K562 (cell line): Measurements from ENCODE around the gene CUEDC2. TPM values are rescaled to one million over a fixed set of nuclear protein-coding genes. Genes with fewer than 3 reads are reported as not detected.

Source experiments
- ATAC-seq: fragments of 200-7000 bp; cut with Tn5 transposase; 3 replicates; pipeline ENCODE4 v1.9.1; 2020; ENCODE audit warnings: moderate library complexity
- BruUV-seq: library from RNA; stranded (reverse); fragments of 400-500 nt; replicated peaks from 2 replicates; lab custom pipeline; 2021; lab: Mats Ljungman, UMichigan
- CTCF ChIA-PET: fragments of 300-600 bp; formaldehyde crosslinking; extraction: SDS; loops from one replicate; lab custom pipeline; 2021; ENCODE audit warnings: low intra/inter-chr PET ratio; lab: Yijun Ruan, JAX
- POLR2A ChIA-PET: fragments of 300-600, 350-650 bp; sonication (Branson Sonifier 250); formaldehyde crosslinking; extraction: SDS; loops from one replicate; lab custom pipeline; 2021; ENCODE audit warnings: antibody characterized with exemption, inconsistent platforms; lab: Yijun Ruan, JAX
- DNase-seq, 4 experiments: peaks; one replicate each; pipeline versions ENCODE4 v3.0.0 to v3.0.0-alpha.2; 2011 to 2018; ENCODE audit warnings: low spot score in 3 of 4, mixed read lengths in 3 of 4; ENCODE audit errors: extremely low read depth in 1 of 4
- FAIRE-seq: peaks from 2 replicates; lab custom pipeline; 2011; peaks lifted over from hg19 to GRCh38; lab: Jason Lieb, UNC
- H2AFZ ChIP-seq: 2 replicates; pipeline ENCODE4 v1.6.0; 2011; ENCODE audit warnings: low read depth, low read length, control low read depth, inconsistent platforms
- H3K27ac ChIP-seq: fragments of 200-600 bp; 3 replicates; pipeline ENCODE4 v1.8.0; 2011; ENCODE audit warnings: low read depth, mild to moderate bottlenecking, control low read depth, inconsistent platforms, low read length, moderate library complexity, mixed read lengths; ENCODE audit errors: extremely low read depth
- H3K27me3 ChIP-seq, 2 experiments: fragments of 300-600 bp in 1 of 2; 2 replicates in 1 of 2; 3 replicates in 1 of 2; pipeline versions ENCODE4 v1.6.0 to v1.8.0; 2011; ENCODE audit warnings: inconsistent platforms in 2 of 2, low read length in 2 of 2, mild to moderate bottlenecking in 1 of 2, mixed read lengths in 1 of 2, moderate library complexity in 1 of 2; ENCODE audit not compliant: control insufficient read depth in 2 of 2, insufficient read depth in 2 of 2
- H3K36me3 ChIP-seq: fragments of 300-600 bp; 3 replicates; pipeline ENCODE4 v1.8.0; 2011; ENCODE audit warnings: mild to moderate bottlenecking, low read length, inconsistent platforms; ENCODE audit not compliant: control insufficient read depth, insufficient read depth
- H3K4me1 ChIP-seq, 2 experiments: fragments of 200-600 bp in 1 of 2; replicated peaks in 1 of 2; 2 replicates in 1 of 2; 3 replicates in 1 of 2; pipeline versions ENCODE4 v1.5.1 to v1.8.0; 2011; ENCODE audit warnings: inconsistent platforms in 2 of 2, low read length in 2 of 2, mild to moderate bottlenecking in 1 of 2, mixed read lengths in 1 of 2, moderate library complexity in 1 of 2; ENCODE audit not compliant: control insufficient read depth in 2 of 2, insufficient read depth in 2 of 2
- H3K4me2 ChIP-seq: 2 replicates; pipeline ENCODE4 v1.6.1; 2011; ENCODE audit warnings: low read length, control low read depth, inconsistent platforms, mixed read lengths; ENCODE audit not compliant: insufficient read depth
- H3K4me3 ChIP-seq: fragments of 200-600 bp; sonication (generic), shearing (Covaris generic); 2 replicates; pipeline ENCODE4 v1.5.1; 2016; ENCODE audit warnings: control low read depth, inconsistent platforms
- H3K79me2 ChIP-seq: fragments of 200-600 bp; 3 replicates; pipeline ENCODE4 v1.8.0; 2011; ENCODE audit warnings: low read length, inconsistent platforms; ENCODE audit not compliant: control insufficient read depth, insufficient read depth
- H3K9ac ChIP-seq, 2 experiments: 2 replicates each; pipeline versions ENCODE4 v1.6.0 to v1.6.1; 2011; ENCODE audit warnings: low read depth in 2 of 2, low read length in 2 of 2, control low read depth in 1 of 2, inconsistent platforms in 1 of 2, mild to moderate bottlenecking in 1 of 2, mixed read lengths in 1 of 2; ENCODE audit not compliant: insufficient read depth in 1 of 2
- H3K9me1 ChIP-seq: one replicate; pipeline ENCODE4 v1.6.0; 2011; ENCODE audit warnings: inconsistent platforms, mild to moderate bottlenecking, low read length, moderate library complexity; ENCODE audit not compliant: control insufficient read depth, insufficient read depth
- H3K9me3 ChIP-seq: replicated peaks from 2 replicates; pipeline ENCODE4 v1.5.1; 2011; ENCODE audit warnings: low read depth, low read length, inconsistent platforms; ENCODE audit not compliant: control insufficient read depth, insufficient read depth
- H4K20me1 ChIP-seq: replicated peaks from 2 replicates; pipeline ENCODE4 v1.6.1; 2011; ENCODE audit warnings: low read length, inconsistent platforms, mixed read lengths; ENCODE audit not compliant: control insufficient read depth, insufficient read depth
- ATF2 ChIP-seq: sonication (generic); formaldehyde crosslinking; IDR thresholded peaks from 2 replicates; pipeline ENCODE4 v1.8.1; 2022; ENCODE audit warnings: missing genetic modification reagents
- CC2D1A ChIP-seq: fragments of 450-650 bp; IDR thresholded peaks from 2 replicates; pipeline ENCODE4 v1.6.1; 2017; ENCODE audit warnings: mild to moderate bottlenecking
- CCAR2 ChIP-seq: fragments of 200-400 bp; formaldehyde crosslinking; IDR thresholded peaks from 2 replicates; pipeline ENCODE4 v1.6.1; 2017; ENCODE audit warnings: mild to moderate bottlenecking, low read depth, low read length
- CEBPB ChIP-seq: fragments of 450-650 bp; IDR thresholded peaks from 2 replicates; pipeline ENCODE4 v1.6.1; 2016; ENCODE audit warnings: missing genetic modification characterization, missing compliant biosample characterization
- CREM ChIP-seq: IDR thresholded peaks from 2 replicates; pipeline ENCODE4 v1.6.1; 2014; ENCODE audit warnings: antibody characterized with exemption, low read depth
- ETV6 ChIP-seq, 3 experiments: fragments of 150-350 bp in 1 of 3; sonication (generic) in 1 of 3; formaldehyde crosslinking in 1 of 3; IDR thresholded peaks; 2 replicates each; pipeline versions ENCODE4 v1.6.1 to v1.8.0; 2014 to 2022; ENCODE audit warnings: borderline replicate concordance in 2 of 3, low read depth in 2 of 3, antibody characterized with exemption in 1 of 3, low read length in 1 of 3, mild to moderate bottlenecking in 1 of 3, missing genetic modification reagents in 1 of 3
- JUND ChIP-seq, 2 experiments: IDR thresholded peaks; 2 replicates in 1 of 2; 3 replicates in 1 of 2; pipeline ENCODE4 v1.6.1; 2011; ENCODE audit warnings: borderline replicate concordance in 2 of 2, low read depth in 2 of 2, low read length in 2 of 2, improper control_type of control experiment in 1 of 2, missing biosample characterization in 1 of 2, missing genetic modification characterization in 1 of 2, missing genetic modification reagents in 1 of 2
- PATZ1 ChIP-seq: fragments of 250-450 bp; sonication (Bioruptor Pico); IDR thresholded peaks from 2 replicates; pipeline ENCODE4 v1.5.0; 2020; ENCODE audit warnings: mild to moderate bottlenecking, borderline replicate concordance
- PRDM10 ChIP-seq: fragments of 450-650 bp; IDR thresholded peaks from 2 replicates; pipeline ENCODE4 v1.6.1; 2018; ENCODE audit not compliant: partially characterized antibody
- SRSF7 ChIP-seq: fragments of 200-400 bp; formaldehyde crosslinking; optimal IDR thresholded peaks from 2 replicates; pipeline ENCODE3; 2017; ENCODE audit warnings: mild to moderate bottlenecking, low read depth, low read length
- USF1 ChIP-seq: sonication (generic); formaldehyde crosslinking; IDR thresholded peaks from 2 replicates; pipeline ENCODE4 v1.9.0; 2022; ENCODE audit warnings: mild to moderate bottlenecking, missing genetic modification reagents
- WGBS: fragments of 100-300 bp; shearing (Covaris generic); methylation state at CpG from one replicate; pipeline ENCODE4 v1.1.6; 2016; ENCODE audit warnings: low coverage, mixed read lengths; ENCODE audit not compliant: insufficient coverage; ENCODE audit errors: missing lambda C conversion rate; 5-methylcytosine and 5-hydroxymethylcytosine counted together
- in situ Hi-C: fragments of 300-500 bp; cut with MboI; formaldehyde crosslinking; loops from 4 replicates; pipeline ENCODE4 v1.15.0; 2018; ENCODE audit warnings: inconsistent platforms, mixed read lengths
- intact Hi-C: fragments of 100-400 bp; cut with micrococcal nuclease; formaldehyde crosslinking; loops from 2 replicates; pipeline ENCODE4 v1.14.2; 2022
- polyA plus RNA-seq, 8 experiments: library from polyadenylated mRNA; depleted of rRNA in 4 of 8; stranded (reverse) in 5 of 8; unstranded in 3 of 8; fragments of >200 nt; fragmentation: Nextera tagmentation in 2 of 8; fragmentation: Illumina TruSeq in 1 of 8; extraction: Ambion mirVana in 2 of 8; extraction: Trizol in 1 of 8; gene quantifications; 2 replicates each; pipeline versions ENCODE4 v1.2.1 to v1.2.3, GENCODE V29; 2011 to 2014; ENCODE audit warnings: inconsistent platforms in 1 of 8, missing spikeins in 1 of 8
- total RNA-seq, 7 experiments: library from RNA; depleted of rRNA in 6 of 7; stranded (reverse); fragments of >200 nt in 6 of 7; fragmentation: Illumina TruSeq in 2 of 7; extraction: Trizol in 2 of 7; gene quantifications; 2 replicates each; pipeline versions ENCODE4 v1.2.1 to v1.2.3, GENCODE V29; 2011 to 2021; ENCODE audit warnings: low replicate concordance in 1 of 7

Gene CUEDC2
- total and polyA plus RNA-seq, 9 of the 15 experiments (the other 6 are each of a cell fraction or from before 2014, with no cell fraction given), result 8.5 to 48.9 (median 27.4) TPM

DNA sequence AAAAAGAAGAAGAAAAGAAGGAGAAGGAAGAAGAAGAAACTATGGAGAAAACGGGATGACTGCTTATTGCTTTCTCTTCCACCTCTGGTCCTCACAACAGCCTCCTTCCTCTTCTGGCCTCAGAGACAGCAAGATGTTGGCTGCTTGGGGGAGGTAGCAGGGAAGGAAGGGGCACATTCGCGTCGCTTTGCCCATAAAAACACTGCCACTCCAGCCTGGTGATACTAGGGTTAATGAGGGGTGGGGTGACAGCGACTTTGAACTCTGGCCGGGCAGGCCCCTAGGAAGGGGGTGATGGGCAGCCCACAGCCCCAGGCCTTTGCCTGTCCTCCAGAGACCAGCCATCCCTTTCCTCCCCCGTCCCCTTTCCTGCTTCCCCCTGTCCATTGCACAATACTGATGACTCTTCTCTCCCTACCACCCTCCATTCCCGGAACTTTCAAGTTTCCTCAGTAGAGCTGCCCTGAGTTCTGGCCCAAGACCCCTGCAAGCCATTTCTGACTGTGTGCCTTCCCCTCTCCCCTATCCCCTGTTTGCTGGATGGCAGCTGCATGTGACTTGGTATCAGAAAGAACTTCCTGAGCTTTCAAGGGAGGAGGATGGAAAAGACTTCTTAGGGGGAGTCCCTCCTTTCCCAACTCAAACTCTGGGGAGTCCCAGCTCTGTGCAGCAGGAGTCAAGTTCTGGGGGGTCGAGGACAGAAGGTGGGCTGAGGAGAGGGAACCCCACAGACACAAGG is 2.2 kb upstream of the CUEDC2 start:
- intact Hi-C loops, result no loop called here
- BruUV-seq, result no TSS peak
- Histone ChIP-seq H3K27ac (peak overlapping the region; percentile 88), H4K20me1 (peaks cover 4% of the 10 kb centered on the region), H3K36me3 (peaks cover 16% of the 10 kb centered on the region; the same call in 2 of the 3 replicates), H3K27me3 (no peaks in the 10 kb centered on the region), H3K4me1 (peaks cover 27 to 45% of the 10 kb centered on the region in 2 experiments), H3K79me2 (peaks cover 52% of the 10 kb centered on the region), H3K9ac (peak overlapping the region; percentile 66 to 82), H2AFZ (peak overlapping the region; percentile 69), H3K4me3 (peak overlapping the region; percentile 80), H3K4me2 (peak overlapping the region; percentile 90), H3K9me3 (no peaks in the 10 kb centered on the region), H3K9me1 (no peaks in the 10 kb centered on the region)
- FAIRE-seq (no peak), ATAC-seq (no peak), DNase-seq (no peak)
- CTCF ChIA-PET, result no interaction called here
- POLR2A ChIA-PET, result interaction anchor here (0.6 to 3.3 kb wide), 8 partner anchors 9 to 40 kb away, joined by 3 to 34 read pairs (median 4); partner anchors contain the start of genes C10orf95 and FBXL15
- in situ Hi-C loops, result loop anchor here (25.0 kb wide), 1 partner anchor 597 kb away; the partner anchor contains the start of gene KCNIP2
- 10% methylated on average over 3 of the region's 9 CpGs for WGBS
- peak; percentile 47; the same call in 1 of the 2 replicates for TF ChIP-seq JUND (IDR thresholded peaks at IDR 0.05; ENCODE audit: borderline replicate concordance, low read depth, low read length)
- TF ChIP-seq JUND (tag; IDR thresholded peaks at IDR 0.05; ENCODE audit: borderline replicate concordance, low read depth, low read length), result no peak
- no peak for TF ChIP-seq CC2D1A
- peak; percentile 95 for TF ChIP-seq CEBPB (tag)
- peak; percentile 14; the same call in 1 of the 2 replicates for TF ChIP-seq USF1
- no peak for TF ChIP-seq ETV6 (IDR thresholded peaks at IDR 0.05; ENCODE audit: borderline replicate concordance in 1 of 2, low read depth in 2 of 2, low read length in 1 of 2)
- TF ChIP-seq ETV6 (CRISPR knock-in tag; IDR thresholded peaks at IDR 0.05; ENCODE audit: borderline replicate concordance), result no peak
- no peak for TF ChIP-seq CCAR2
- TF ChIP-seq CREM, result 0 out of 2 replicates have a peak, but pooled peaks have one; percentile 33
- TF ChIP-seq PRDM10, result peak; percentile 68
- TF ChIP-seq SRSF7, result no peak
- TF ChIP-seq PATZ1 (CRISPR knock-in tag), result no peak
- no peak for TF ChIP-seq ATF2 (CRISPR knock-in tag)
